ENCODE results near the gene G0S2. TPM values are rescaled to one million over a fixed set of nuclear protein-coding genes. Genes with fewer than 3 reads are reported as not detected.

Gene G0S2
- total and polyA plus RNA-seq, 9 of the 15 experiments (the other 6 are each of a cell fraction or from before 2014, with no cell fraction given), result 0.18 to 65.6 (median 11.4) TPM

GRCh38 chr1:209653915-209654351 lies 21.3 kb upstream of the G0S2 start (continued):
- TF ChIP-seq FOXP4 (CRISPR knock-in tag; IDR thresholded peaks at IDR 0.05; ENCODE audit: borderline replicate concordance) (no peak), ZNF384 (IDR thresholded peaks at IDR 0.05; ENCODE audit: low read depth, low read length) (no peak), ZNF212 (CRISPR knock-in tag; IDR thresholded peaks at IDR 0.05) (no peak), NR2F6 (CRISPR knock-in tag; IDR thresholded peaks at IDR 0.05) (no peak), CBX1 (IDR thresholded peaks at IDR 0.05; ENCODE audit: low read depth) (no peak), ZNF134 (CRISPR knock-in tag; conservative IDR thresholded peaks at IDR 0.05) (no peak), ESRRB (CRISPR knock-in tag; IDR thresholded peaks at IDR 0.05; ENCODE audit: borderline replicate concordance) (no peak), STAG1 (CRISPR knock-in tag; IDR thresholded peaks at IDR 0.05; ENCODE audit: borderline replicate concordance) (no peak), HMG20B (CRISPR knock-in tag; IDR thresholded peaks at IDR 0.05) (no peak), ZBTB1 (CRISPR knock-in tag; IDR thresholded peaks at IDR 0.05; ENCODE audit: borderline replicate concordance, low read depth) (no peak), SRSF9 (IDR thresholded peaks at IDR 0.05; ENCODE audit: borderline replicate concordance, low read depth, low read length) (no peak), HIVEP1 (CRISPR knock-in tag; IDR thresholded peaks at IDR 0.05) (no peak), ZNF445 (CRISPR knock-in tag; IDR thresholded peaks at IDR 0.05; ENCODE audit: low read depth) (no peak)

All from K562 (cell line).